ENCODE measurements around the gene KLHL8.

GRCh38 chr4:87126056-87126455 is 94.4 kb downstream of the KLHL8 start:
- TF ChIP-seq PATZ1 (CRISPR knock-in tag; IDR thresholded peaks at IDR 0.05; ENCODE audit: borderline replicate concordance) = no peak
- no peak for TF ChIP-seq ZFP30 (CRISPR knock-in tag; IDR thresholded peaks at IDR 0.05)
- no peak for TF ChIP-seq BACH2 (CRISPR knock-in tag; IDR thresholded peaks at IDR 0.05; ENCODE audit: borderline replicate concordance)
- no peak for TF ChIP-seq ESRRG (CRISPR knock-in tag; IDR thresholded peaks at IDR 0.05)
- TF ChIP-seq ISL1 (CRISPR knock-in tag; IDR thresholded peaks at IDR 0.05) = no peak
